GM19372 (cell line): ENCODE data around the gene TMEM86B.
"Not testable (repeated sequence)": the region's sequence is repeated elsewhere in the genome, so short reads cannot be mapped to it uniquely, and the experiment has no call there.

Source experiments
- ATAC-seq: cut with Tn5 transposase; IDR thresholded peaks from one replicate; pipeline ENCODE4 v1.9.1; 2021; ENCODE audit warnings: mild to moderate bottlenecking, low read depth, moderate library complexity; ENCODE audit not compliant: unreplicated experiment

Gene TMEM86B

DNA sequence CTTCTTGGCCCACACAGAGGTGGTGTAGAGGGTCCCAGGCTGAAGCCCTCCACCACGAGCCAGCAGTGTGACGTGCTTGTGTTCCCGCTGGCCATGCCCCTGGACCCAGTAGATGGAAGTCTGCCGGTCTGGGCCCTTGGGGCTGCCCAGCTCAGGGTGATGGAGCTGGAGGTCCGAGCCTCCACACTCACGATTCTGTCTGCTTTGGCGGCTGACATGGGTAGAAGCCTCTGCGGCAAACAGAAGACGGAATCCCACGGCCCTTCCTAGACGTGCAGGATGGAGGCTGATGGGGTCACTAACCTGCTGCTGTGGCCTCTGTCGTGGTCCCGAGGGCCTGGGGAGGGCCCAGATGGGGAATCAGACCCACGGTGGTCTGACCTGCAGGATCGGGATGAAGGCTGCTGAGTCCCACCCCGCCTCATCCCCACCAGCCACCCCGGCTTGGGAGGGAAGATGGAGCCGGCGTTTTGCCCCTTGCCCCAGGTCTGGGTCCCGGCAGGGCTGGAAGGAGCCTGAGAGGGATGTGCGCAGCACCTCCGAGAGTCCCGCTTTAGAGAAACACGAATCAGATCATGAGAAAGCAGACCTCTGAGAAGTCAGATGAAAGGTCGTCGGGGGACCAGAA is 4.4 kb downstream of the TMEM86B start:
- no peak for ATAC-seq

DNA sequence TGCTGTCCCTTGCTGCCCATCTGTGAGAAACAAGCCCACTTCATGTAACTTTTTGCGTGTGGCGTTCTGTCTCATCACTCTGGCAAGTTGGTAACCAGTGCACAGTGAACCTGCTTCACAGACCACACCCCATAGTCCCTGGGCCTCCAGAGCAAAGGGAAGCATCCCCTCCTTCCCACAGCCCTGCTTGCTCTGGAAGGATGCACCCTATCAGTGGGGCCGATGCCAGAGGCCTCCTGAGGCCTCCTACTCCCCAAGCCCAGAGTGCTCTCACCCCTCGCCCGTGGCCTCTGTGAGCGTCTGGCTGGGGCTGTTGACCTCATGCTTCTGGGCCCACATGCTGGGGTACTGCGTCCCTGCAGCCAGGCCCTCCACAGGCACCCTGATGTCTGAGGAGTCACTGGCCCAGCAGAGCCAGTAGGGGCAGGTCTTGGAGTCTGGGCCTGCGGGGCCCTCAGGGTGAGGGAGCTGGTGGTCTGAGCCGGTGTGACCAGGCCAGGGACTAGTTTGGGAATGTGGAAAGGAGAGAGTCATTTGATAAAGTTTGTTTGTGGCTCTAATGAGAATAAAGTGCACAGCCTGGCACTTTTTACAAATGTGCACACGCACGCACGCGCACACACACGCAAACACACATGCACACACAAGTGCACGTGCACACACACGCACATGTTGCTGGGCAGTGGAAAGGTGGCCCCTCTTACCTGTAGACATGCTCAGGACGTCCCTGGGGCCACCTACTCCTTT is 5.1 kb downstream of the TMEM86B start:
- no peak for ATAC-seq

DNA sequence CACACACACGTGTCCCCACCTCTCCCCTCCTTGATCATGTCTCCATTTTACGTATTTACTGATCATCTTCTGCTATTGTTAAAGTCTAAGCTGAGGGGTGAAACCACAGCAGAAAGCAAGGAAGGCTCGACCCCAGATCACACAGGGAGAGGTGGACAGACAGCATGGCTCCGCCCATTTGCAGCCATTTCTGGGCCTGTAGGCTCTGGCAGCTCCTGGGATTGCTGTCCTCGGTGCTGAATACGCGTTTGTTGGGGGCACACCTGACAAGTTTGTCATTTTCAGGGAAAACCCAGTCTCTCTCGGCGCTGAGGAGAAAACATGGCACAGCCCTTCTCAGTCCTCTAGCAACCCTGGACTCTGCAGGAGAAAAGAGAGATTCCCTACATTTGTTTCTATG is 8.0 kb downstream of the TMEM86B start:
- no peak for ATAC-seq

DNA sequence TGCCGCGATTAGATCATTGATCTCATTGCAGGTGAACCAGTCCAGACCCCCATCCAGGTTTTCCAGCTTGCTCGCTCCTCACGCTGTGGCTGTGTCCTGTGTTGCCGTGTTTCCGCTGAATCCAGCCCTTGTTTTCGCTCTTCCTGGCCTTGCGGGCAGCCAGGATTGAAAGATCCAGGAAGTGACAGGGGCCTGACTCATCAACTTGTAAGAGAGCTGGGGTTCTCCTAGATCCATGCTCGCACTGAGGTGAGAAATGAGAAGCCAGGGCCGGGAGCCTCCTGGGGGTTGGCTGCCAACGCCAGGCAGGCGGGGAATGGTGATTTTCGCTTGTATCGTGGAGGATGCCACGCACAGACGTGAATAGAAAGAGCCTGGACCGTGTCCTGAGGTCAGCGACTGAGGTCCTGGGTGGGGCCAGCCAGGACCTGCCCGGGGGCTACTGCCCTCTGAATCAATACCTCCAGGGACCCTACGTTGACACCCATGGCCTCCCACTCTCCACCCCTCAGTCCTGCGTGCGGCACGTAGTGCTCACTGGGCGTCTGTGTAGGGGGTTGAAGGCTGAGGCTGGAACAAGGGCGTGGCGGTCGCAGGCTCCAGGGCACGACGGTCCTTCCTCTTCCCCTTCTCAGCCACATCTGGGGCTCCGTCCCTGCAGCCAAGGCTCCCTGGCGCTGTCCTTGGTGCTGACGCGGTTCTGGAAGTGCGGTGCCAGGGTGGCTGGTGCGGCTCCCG is 11.9 kb downstream of the TMEM86B start:
- no peak for ATAC-seq

DNA sequence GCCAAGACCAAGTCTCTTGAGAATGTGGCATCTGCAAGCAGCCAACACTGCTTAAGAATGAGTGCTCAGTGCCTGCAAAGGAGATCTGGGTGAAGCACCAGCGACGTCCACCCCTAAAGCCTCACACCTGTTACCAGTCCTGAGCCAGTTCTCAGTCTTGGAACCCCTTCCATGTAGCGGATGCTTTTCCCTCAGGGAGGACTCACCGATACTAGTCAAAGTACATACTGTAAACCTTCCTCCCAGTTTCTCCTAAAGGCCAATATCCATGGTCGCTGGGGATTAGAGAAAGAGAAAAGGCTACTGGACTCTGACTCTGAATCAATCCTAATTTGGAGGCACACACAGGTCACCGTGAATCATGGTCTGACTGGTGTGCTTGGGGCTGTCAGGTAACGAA is 15.0 kb downstream of the TMEM86B start:
- ATAC-seq = no peak

DNA sequence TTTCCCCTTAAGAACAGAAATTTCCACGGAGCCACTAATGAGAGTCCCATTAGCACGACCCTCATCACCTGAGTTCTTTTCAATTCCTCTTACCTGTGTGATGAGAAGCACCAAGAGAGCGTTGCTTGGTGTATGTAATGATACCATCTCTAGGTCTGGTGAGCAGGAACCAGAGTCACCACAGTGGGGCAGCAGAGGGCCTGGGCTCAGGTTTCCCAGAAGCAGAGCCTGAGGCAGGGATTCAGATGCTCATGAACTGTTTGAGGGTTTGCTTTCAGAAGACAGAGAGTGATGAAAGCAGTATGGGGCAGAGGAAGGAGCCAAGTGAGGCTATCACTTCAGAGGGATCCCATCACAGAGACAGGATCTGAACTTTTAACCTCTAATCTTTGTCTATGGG is 16.1 kb downstream of the TMEM86B start:
- no peak for ATAC-seq

DNA sequence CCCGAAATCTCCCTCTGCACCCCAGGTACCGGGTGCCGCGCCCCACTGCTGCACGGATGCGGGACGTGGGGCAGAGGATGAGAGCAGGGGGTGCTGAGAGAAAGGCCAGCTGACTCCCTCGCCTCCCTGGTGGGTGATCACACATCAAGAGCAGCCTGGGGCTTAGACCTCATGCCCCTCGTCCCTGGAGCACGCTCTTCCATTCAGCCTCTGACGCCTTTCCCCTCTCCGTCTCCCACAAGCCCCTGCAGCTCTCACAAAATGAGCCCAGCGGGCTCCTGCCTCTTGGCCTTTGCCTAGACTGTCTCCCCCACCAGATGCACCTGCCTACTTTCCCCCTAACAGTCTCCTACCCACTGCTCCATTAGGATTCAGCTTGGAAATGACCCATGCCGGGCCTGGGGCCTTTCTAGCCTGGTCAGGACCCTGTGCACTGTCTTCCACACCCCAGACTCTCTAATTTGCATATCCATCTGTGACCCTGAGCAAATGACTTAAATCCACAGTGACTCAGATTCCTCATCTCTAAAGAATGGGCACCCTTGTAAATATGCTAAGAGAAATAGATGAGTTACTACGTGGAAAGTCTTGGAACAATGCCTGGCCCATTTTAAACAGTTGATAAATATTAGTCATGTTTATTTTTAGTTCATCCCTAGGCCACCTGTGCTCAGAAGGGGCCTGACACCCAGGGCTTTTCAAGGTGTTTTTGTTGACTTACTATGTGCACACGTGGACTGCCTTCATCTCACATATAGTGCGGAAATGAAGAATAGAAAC is 18.7 kb downstream of the TMEM86B start:
- ATAC-seq = no peak

DNA sequence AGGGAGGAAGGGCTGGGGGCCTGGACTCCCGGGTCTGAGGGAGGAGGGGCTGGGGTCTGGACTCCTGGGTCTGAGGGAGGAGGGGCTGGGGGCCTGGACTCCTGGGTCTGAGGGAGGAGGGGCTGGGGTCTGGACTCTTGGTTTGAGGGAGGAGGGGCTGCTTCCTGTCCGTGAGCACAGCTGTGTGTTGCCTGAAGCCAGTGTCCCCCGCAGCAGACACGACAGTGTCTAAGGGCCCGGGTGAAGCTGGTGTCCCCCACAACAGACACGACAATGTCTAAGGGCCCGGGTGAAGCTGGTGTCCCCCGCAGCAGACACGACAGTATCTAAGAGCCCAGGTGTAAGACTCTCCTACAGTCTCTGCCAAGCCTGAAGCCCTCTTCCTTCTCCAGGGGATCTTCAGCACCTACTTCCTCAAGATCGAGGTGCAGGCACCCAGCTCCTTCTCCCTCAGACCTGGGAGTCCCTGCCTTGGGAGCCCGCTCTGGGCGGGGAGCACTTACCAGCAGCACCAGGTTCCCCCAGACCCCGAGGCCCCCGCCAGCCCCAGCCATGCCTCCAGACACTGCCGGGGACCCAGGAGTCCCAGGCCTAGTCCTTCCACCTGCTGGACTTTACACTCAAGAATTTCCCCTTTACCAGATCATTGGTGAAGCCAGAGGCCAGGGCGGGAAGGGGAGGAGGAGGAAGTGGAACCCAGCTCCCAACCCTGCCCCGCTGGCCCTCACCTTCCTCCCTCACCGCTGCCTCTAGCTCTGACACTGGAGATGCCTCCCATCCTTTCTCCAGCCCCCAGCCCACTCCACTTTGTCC is 19.5 kb downstream of the TMEM86B start, which contains the start of gene PTPRH:
Gene PTPRH (minus strand): TSS at position 622 of the 813 bp plus-strand sequence. CDS start 68 bp downstream, at position 554.
- no peak for ATAC-seq

DNA sequence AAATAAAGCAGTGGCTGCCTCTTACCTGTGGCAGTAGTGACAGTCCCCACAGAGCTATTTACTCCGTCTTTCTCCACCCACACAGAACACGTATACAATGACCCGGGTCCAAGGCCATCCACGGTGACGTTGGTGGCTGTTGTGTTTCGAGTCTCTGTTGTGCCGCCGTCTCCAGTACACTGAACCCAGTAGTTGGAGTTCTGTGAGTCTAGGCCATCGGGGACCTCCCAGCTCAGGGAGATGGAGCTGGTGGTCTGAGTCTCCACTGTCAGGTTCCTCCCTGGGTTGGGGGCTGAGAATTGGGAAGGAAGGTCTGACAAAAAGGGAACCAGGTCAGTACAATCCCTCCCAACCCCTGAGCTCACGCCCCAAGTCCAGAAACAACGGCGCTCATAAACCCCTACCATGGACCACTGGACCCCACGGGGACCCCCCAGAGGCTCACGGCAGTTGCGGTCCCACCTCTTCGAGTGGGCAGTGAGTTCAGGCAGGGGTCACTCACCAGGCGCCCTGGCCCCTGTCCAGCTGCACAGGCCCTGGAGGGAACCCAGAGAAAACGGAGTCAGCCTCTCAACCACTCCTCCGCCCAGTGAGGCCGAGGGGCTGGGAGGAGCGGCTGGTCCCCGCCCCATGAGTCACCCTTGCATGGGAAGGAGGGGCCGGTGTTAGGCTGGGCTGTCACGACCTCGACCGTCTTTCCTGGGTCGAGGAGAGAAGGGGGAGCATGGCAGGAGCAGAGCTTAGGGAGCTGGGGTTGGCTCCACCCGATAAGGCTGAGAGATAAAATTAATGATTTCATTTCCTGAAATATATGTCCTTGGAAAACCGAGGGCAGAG is 21.7 kb downstream of the TMEM86B start:
- no peak for ATAC-seq

DNA sequence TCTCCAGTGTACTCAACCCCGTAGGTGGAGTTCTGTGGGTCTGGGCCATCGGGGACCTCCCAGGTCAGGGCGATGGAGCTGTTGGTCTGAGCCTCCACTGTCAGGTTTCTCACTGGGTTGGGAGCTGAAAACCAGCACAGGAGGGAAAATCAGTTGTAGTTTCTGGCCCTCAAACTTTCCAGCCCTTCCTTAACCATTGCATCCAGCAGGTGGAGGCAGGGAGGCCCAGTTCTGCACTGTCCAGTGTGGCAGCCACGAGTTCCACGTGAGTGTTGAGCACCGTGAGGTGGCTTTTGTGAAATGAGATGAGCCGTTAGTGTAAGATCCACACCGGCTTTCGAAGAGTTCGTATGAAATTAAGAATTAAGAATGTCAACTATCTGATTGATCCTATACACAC is 26.4 kb downstream of the TMEM86B start:
- ATAC-seq = not testable (repeated sequence)

DNA sequence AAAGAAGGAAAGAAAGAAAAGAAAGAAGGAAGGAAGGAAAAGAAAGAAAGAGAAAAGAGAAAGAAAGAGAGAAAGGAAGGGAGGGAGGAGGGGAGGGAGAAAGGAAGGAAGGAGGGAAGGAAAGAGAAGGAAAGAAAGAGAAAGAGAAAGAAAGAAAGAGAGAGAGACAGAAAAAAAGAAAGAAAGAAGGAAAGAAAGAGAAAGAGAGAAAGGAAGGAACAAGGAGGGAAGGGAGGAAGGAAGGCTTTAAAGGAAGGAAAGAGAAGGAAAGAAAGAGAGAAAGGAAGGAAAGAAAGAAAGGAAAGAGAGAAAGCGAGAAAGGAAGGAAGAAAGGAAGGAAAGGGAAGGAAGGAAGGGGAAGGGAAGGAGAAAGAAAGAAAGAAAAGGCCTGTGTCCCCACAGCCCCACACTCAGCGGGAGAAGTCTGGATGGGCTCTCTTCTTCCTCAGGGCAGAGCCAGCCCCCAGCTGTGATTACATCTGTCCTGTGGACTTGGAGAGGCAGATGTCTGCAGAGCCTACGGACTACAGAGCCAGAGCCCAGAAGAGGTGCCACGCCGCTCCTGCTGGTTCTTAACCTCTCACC is 28.9 kb downstream of the TMEM86B start:
- no peak for ATAC-seq

DNA sequence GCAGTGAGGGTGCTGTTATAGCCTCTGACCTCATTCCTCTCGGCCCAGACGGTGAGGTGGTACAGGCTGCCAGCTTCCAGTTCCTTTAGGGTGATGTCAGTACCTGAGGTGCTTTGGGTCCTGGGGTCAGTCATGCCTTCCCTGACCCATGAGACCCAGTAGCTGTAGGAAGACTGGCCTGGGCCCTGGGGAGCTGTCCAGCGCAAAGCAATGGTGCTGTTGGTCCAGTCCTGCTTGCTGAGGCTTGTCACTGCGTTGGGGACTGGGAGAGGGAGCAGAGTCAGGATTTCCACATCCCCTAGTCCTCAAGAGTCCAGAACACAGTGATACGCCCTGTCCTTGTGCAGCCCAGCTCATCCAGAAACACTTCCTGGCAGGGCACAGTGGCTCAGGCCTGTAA is 29.9 kb downstream of the TMEM86B start:
- ATAC-seq = no peak

DNA sequence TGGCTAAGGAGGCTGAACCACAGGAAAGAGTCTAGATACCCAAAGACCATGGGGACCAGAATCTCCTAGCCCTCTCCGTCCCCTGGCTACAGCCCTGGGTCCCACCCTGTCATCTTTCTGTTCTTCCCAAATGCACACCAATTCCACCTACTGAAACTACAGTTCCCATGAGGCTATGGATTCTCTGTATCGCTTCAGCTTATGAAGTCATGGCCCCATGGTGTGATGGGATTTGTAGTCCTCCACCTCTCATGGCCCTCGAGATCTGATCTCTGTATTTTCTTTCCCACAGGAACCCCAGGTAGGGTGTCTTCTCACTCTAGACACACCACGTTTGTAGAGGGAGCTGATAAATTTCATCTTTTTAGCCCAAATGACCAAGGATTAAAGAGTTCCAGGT is 31.0 kb downstream of the TMEM86B start:
- no peak for ATAC-seq

DNA sequence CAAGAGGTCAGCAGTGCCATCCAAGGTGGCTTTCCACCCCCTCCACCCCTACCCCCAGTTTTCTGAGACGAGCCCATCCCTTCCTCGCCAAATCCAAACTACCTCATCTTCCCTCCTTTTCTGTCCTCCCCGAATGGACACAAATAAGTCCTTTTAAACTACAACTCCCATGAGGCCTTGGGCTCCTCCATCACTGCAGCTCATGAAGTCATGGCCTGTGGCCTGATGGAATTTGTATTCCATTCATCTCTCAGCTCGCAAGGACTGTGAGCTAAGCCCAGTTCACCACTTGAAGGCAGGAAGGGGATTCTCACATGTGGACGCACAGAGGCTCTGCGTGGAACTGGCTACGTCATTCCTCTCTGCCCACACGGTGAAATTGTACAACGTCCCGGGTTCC is 31.8 kb downstream of the TMEM86B start:
- ATAC-seq = no peak

DNA sequence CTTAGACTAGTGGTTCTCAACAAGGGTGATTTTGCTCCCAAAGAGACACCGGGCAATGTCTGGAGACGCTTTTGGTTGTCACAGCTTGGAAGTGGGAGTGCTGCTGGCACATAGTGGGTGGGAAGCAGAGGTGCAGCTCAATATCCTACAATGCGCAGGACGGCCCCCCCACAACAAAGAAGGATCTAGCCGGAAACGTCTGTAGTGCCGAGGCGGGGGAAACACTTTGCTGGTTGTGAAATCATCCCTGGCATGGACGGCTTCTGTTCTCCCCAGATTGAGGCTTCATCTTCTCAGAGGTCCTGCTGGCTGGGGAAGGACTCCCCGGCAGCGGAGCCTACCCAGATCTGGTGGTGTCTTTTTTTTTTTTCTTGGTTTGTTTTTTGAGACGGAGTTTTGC is 35.1 kb downstream of the TMEM86B start:
- ATAC-seq = no peak

DNA sequence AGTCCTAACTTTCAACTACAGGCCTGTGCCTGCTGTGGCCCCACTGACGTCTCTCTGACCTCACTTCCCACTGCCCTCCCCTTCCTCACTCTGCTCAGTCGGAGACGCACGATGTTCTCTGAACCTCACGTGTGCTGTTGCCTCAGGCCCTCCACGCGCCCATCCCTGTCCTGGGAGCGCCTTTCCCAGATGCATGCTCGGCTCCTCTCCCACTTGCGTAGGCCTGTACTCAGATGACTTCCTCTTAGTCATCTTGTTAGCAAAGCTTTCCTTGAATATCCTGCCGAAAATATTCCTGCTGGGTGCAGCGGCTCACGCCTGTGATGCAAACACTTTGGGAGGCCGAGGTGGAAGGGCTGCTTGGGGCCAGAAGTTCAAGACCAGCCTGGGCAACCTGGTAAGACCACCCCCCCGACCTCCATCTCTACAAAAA is 39.1 kb downstream of the TMEM86B start:
- no peak for ATAC-seq

DNA sequence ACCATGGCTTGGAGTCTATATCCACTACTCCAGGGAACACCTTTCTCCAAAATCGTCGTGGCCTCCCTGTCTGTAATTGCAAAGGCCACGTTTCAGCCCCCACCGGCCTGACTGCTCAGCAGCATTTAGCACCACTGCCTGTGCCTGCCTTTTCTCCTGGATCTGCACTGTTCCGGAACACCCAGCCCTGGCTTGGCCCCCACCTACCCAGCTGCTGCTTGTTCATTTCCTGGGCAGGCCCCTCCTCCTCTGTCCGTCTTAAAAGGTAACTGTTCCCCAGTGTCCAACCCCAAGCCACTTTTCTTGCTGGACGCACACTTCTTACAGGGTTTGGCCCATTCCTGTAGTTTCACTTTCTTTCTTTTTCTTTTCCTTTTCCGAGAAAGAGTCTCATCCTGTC is 39.9 kb downstream of the TMEM86B start:
- no peak for ATAC-seq

DNA sequence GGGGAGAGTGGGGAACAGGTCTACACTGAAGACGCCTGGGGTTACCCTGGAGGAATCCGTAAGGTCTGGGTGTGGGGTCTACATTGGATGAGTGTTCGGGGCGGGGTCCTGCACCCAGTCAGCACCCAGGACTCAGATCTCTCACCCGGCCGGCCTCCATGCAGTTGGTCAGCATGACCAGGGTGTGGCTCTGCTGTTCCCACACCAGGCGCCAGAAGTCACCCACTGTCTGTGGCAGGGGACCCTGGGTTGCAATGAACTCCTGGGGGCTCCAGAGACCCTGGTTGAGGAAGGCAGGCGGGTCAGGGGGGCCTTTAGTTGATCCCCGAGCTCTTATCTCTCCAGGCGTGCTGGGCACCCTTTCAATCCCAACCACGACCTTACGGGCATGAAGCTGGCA is 42.5 kb downstream of the TMEM86B start:
- no peak for ATAC-seq

DNA sequence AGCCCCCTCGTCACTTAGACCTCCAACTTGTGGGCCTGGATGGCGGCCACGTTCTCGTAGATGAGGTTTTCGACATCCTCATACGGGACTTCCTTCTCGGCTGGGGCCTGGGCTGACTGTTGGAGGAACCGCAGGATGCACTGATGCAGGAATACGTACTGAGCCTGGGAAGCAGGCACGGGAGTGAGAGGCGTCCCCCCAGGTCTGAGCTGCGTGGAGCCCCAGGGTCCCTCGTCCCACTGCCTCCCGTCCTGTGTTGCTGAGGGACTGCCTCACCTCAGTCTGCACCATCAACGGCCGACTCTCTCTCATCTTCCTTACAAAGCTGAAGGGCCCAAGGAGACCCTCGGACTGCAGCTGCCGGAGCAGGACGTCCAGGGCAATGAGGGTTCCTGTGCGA is 46.8 kb downstream of the TMEM86B start:
- ATAC-seq = no peak
